T-helper 2 cell treated with Interferon-gamma antibody and Interleukin-4, amounts not matched to agents 100 ng/mL and 5 ng/mL, for 36 hours (primary cell): ENCODE results near the gene CTDSP2. TPM values are rescaled to one million over a fixed set of nuclear protein-coding genes. Genes with fewer than 3 reads are reported as not detected.

Experiments
- intact Hi-C: fragments of 100-400 bp; cut with micrococcal nuclease; formaldehyde crosslinking; loops from one replicate; pipeline ENCODE4 v1.15.1; 2023
- total RNA-seq: library from RNA; stranded (reverse); gene quantifications from 2 replicates; pipeline ENCODE4 v1.2.3, GENCODE V29; 2022

CTDSP2 gene
- total RNA-seq, 1 donor from 2014 or later = 111 TPM

GRCh38 chr12:57817261-57817989 lies 29.1 kb downstream of the CTDSP2 start:
- intact Hi-C loops = no loop called here

- intact Hi-C loops = no loop called here
These were observed 29.7 kb downstream of the CTDSP2 start for GRCh38 chr12:57816855-57817151.

- intact Hi-C loops = no loop called here
These were observed 30.3 kb downstream of the CTDSP2 start for GRCh38 chr12:57816001-57816854.

GRCh38 chr12:57815177-57816000 lies 31.1 kb downstream of the CTDSP2 start:
- intact Hi-C loops = no loop called here

- intact Hi-C loops = no loop called here
These were observed 32.4 kb downstream of the CTDSP2 start for GRCh38 chr12:57813971-57814772.

- intact Hi-C loops = no loop called here
These were observed 33.2 kb downstream of the CTDSP2 start for GRCh38 chr12:57813111-57813970.

GRCh38 chr12:57811028-57811755 lies 35.3 kb downstream of the CTDSP2 start:
- intact Hi-C loops = no loop called here

GRCh38 chr12:57810450-57810849 lies 36.1 kb downstream of the CTDSP2 start:
- intact Hi-C loops = no loop called here

GRCh38 chr12:57809425-57809824 lies 37.1 kb downstream of the CTDSP2 start:
- intact Hi-C loops = no loop called here

- intact Hi-C loops = no loop called here
These were observed 38.2 kb downstream of the CTDSP2 start for GRCh38 chr12:57808351-57808750.

- intact Hi-C loops = no loop called here
These were observed 39.2 kb downstream of the CTDSP2 start for GRCh38 chr12:57807285-57807684.

GRCh38 chr12:57806677-57807076 lies 39.9 kb downstream of the CTDSP2 start:
- intact Hi-C loops = no loop called here

GRCh38 chr12:57803319-57803893 lies 43.1 kb downstream of the CTDSP2 start:
- intact Hi-C loops = loop anchor here (1.0 kb wide), 1 partner anchor 102 kb away; no protein-coding TSS in a partner anchor

GRCh38 chr12:57802607-57803006 lies 43.9 kb downstream of the CTDSP2 start:
- intact Hi-C loops = loop anchor here (1.0 kb wide), 1 partner anchor 103 kb away; no protein-coding TSS in a partner anchor

GRCh38 chr12:57800965-57801364 lies 45.6 kb downstream of the CTDSP2 start:
- intact Hi-C loops = no loop called here

GRCh38 chr12:57797933-57798332 lies 48.6 kb downstream of the CTDSP2 start:
- intact Hi-C loops = no loop called here

GRCh38 chr12:57796996-57797395 lies 49.5 kb downstream of the CTDSP2 start:
- intact Hi-C loops = no loop called here

- intact Hi-C loops = no loop called here
These were observed 51.2 kb downstream of the CTDSP2 start for GRCh38 chr12:57795354-57795753.

- intact Hi-C loops = no loop called here
These were observed 52.6 kb downstream of the CTDSP2 start for GRCh38 chr12:57793920-57794319.
